Activated gamma-delta T cell treated with Interleukin-2 at 50 U/mL for 16 hours (primary cell): ENCODE measurements around the gene SGTA.
A peak's percentile ranks its signal among the peaks of the same experiment; 100 is the strongest.
"Not testable (repeated sequence)": the region's sequence is repeated elsewhere in the genome, so short reads cannot be mapped to it uniquely, and the experiment has no call there.

Experiments
- DNase-seq: peaks from one replicate; pipeline ENCODE4 v3.0.0-alpha.2; 2020

Gene SGTA

GRCh38 chr19:2792666-2793065, 9.6 kb upstream of the SGTA start:
- DNase-seq = not testable (repeated sequence)

GRCh38 chr19:2791876-2792275, 8.8 kb upstream of the SGTA start:
- no peak for DNase-seq

- no peak for DNase-seq
Observed at GRCh38 chr19:2791440-2791839, 8.4 kb upstream of the SGTA start.

GRCh38 chr19:2790557-2791271, 7.6 kb upstream of the SGTA start:
- no peak for DNase-seq

- no peak for DNase-seq
Observed at GRCh38 chr19:2790194-2790556, 7.1 kb upstream of the SGTA start.

GRCh38 chr19:2788237-2788636, 5.2 kb upstream of the SGTA start:
- no peak for DNase-seq

- DNase-seq = no peak
Observed at GRCh38 chr19:2787115-2787514, 4.0 kb upstream of the SGTA start.

- DNase-seq = peak; percentile 97
Observed at GRCh38 chr19:2785244-2785997, 2.3 kb upstream of the SGTA start, which contains the start of gene THOP1. Gene THOP1 (plus strand): TSS chr19:2785503. CDS start chr19:2785663, 160 bp downstream.

GRCh38 chr19:2783781-2784145, 690 bp upstream of the SGTA start:
- no peak for DNase-seq

- no peak for DNase-seq
Observed at GRCh38 chr19:2782329-2782935, 641 bp downstream of the SGTA start.

- no peak for DNase-seq
Observed at GRCh38 chr19:2780284-2780683, 2.8 kb downstream of the SGTA start.

GRCh38 chr19:2779121-2779740, 3.8 kb downstream of the SGTA start:
- no peak for DNase-seq

- no peak for DNase-seq
Observed at GRCh38 chr19:2777952-2778683, 5.0 kb downstream of the SGTA start.

GRCh38 chr19:2775556-2776430, 7.3 kb downstream of the SGTA start:
- DNase-seq = peak; percentile 54

GRCh38 chr19:2774953-2775555, 8.0 kb downstream of the SGTA start:
- DNase-seq = no peak

- DNase-seq = no peak
Observed at GRCh38 chr19:2774083-2774679, 8.9 kb downstream of the SGTA start.

GRCh38 chr19:2771786-2772674, 11.0 kb downstream of the SGTA start:
- no peak for DNase-seq

- DNase-seq = no peak
Observed at GRCh38 chr19:2770055-2771013, 12.7 kb downstream of the SGTA start.

GRCh38 chr19:2769218-2769617, 13.9 kb downstream of the SGTA start:
- no peak for DNase-seq
